GM19193 (cell line): ENCODE measurements around the gene HOXB1.

Source experiments
- POLR2A ChIP-seq: IDR thresholded peaks from 4 replicates; pipeline ENCODE4 v1.6.1; 2011; ENCODE audit not compliant: insufficient read depth, insufficient read length; ENCODE audit errors: extremely low read depth

HOXB1 gene

DNA sequence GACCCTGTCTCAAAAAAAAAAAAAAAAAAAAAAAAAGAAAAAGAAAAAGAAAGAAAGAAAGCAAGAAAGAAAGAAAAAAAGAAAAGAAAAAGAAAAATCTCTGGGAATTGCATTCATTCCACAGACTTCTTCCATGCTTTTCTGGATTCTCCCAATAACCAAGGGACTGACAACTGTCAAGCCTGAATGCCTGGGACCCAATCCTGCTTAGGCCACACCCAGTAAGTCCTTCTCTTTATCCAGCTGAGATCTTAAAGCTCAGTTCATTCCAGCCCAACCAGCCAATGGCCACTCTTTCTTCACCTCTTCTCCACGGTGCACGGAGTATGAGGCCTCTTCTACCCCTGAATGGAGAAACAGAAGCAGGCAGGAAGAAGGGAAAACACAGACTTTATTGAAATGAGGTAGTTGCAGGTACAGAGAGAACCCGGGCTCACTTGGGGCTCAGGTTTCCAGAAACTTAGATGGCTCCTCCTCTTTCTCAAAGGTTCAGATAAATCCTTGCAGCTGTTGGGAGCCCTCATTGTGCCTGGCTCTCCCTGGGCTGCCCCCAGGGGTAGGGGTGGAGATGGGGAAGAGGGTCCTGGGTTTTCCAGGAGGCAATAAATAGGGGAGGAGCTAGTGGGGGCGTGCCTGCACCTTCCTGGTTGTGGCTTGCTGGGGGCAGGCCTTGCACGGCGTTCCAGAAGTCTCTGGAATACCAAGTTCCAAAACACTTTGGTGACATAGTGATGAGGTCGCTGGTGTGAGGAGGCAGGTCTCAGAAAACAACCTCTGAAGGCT is 2.5 kb downstream of the HOXB1 start:
- TF ChIP-seq POLR2A = no peak

DNA sequence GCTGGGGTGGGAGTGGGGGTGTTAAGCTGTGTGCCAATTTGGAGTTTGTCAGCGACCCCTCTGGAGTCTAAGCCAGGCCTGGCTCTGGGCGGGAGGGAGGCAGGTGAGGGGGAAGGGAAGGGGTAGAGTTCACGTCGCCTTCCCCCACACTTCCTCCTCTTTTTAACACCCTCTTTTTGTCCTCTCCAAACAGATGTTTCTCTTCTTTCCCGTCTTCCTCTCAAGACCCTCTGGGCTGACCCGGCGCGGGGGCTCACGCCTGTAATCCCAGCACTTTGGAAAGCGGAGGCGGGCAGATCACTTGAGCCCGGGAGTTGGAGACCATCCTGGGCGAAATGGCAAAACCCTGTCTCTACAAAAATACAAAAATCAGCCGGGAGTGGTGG is 3.3 kb downstream of the HOXB1 start:
- no peak for TF ChIP-seq POLR2A

DNA sequence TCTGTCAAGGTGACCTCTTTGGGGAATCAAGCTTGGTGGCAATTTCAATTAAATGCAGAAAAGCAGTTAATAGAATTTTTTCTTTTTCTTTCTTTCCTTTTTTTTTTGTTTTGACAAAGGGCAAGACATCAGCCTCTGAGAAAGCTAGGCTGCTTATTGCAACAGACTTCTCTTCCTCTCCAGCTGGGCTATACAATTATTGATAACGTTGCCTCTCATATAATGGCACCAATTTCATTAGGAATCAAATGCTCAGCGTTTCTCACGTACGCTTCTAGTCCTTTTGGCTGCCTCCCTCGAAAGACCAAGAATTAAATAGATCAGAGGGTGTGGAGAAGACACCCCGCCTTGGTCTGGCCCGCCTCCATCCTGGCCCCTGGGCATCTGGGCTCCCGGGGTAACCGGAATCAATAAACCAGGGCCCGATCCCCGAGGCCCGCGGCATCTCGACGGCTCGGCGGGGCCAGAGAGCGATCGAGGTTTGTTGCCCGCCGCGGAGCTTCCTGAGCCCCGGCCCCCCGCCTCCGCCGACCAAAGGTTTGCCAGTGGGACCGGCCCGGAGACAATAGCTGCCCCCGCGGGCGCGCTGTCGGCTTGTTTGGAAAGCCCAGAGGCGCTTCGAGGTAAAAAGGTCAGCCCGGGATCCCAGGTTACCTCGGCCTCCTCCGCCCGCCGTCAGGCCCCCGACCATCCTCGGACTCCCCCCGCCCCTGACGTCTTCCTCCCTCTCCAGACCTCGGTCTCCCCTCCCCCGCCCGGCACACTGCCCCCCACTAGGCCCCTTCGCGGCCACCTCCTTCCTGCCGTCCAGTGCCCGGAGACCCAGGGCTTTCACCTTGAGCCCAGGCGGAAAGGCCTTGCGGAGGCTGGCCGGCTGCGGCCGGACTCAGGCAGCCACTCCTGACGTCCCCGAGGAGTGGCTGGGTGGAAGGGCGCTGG is 3.9 kb downstream of the HOXB1 start:
- TF ChIP-seq POLR2A = no peak

DNA sequence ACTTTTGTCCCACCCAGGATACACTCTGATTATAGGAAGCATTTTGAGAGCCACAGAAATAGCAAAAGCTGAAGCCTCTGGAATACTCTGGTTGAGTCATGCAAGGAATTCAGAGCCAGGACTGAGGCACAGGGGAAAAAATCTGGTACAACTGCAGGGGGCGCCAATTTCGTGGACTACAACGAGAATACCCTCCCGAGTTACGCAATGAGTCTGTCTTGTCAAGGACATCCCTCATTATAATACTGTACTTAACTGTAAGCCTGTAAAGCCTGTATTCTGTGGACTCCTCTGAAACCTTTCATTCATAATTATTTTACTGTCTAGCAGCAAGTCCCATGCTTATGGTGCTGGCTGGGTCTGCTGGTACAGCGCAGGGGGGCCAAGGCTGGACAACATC is 7.8 kb downstream of the HOXB1 start:
- TF ChIP-seq POLR2A = no peak

DNA sequence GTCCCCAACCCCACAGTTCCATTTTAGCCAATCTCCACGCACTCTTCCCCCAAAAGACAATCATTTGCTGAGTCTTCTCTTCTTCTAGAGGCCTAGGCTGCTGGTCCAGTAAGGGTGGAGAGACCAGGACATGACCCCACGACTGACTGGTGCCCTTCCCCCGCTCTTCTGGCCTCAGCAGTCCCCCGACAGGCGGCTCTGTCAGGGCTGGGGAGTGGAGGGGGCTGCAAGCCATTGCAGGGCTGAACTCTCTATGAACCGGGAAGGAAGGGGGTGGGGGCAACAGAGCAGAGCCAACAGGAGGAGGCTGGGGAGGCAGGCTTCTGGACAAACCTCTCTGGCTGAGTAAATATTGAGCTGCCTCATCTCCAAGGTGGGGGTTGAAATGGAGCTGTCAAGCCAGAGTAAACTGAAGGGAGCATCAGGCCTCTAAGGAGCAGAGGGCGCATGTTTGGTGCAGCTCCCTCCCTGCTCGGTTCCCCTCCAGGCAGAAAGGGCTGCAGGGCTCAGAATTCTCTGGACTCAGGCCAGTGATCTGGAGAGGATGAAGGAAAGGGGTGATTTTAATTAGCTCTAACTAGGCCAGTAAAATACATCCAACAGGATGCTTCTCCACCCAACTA is 8.7 kb downstream of the HOXB1 start:
- no peak for TF ChIP-seq POLR2A

DNA sequence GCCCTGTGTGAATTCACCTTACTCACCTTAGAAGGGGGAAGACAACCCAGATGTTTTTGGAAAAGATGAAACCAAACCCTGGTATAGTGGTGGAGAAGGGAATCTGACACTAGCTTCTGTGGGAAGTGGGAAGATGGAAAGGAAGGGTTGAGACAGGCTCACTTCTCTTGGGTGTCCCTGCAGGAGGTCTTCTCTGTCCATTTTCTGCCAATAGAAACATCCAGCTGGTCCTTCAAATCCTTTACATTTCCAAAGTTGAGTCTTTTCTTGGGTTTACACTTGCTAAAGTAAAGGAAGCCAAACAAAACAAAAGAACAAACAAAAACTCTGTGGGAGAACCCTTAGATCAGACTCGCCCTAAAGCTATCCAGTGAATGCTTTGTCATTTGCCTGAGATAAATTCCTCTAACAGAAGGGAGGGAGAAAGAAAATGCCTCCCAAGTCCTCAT is 10.2 kb downstream of the HOXB1 start:
- no peak for TF ChIP-seq POLR2A

DNA sequence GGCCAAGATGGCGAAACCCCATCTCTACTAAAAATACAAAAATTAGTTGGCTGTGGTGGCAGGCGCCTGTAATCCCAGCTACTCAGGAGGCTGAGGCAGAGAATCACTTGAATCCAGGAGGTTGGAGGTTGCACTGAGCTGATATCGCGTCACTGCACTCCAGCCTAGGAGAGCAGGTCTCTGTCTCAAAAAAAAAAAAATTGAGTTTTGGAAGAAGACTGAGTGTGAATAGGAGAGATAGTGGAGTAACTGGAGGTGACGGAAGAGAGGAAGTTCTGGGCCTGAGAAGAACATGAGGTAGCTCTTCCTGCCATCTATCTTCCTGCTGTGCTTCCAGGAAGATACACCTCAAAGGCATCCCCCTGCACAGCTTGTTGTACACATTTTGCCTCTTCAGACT is 11.4 kb downstream of the HOXB1 start:
- no peak for TF ChIP-seq POLR2A

DNA sequence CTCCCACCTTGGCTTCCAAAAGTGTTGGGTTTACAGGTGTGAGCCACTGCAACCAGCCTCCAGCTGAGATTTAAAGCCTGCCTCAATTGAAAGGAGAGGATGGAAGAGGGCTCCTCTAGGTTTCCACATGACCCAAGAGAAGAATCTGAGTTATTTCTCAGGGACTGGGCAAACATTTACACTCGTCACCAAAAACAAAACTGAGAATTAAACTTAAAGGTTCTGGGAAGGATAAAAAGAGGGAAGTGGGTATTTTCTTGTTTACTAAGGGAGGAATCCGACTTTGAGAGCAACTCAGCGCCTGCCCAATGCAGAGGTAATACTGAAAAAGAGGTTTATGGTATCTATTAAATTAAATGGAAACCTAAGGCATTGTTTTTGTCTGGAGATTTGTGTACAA is 13.3 kb downstream of the HOXB1 start:
- no peak for TF ChIP-seq POLR2A

DNA sequence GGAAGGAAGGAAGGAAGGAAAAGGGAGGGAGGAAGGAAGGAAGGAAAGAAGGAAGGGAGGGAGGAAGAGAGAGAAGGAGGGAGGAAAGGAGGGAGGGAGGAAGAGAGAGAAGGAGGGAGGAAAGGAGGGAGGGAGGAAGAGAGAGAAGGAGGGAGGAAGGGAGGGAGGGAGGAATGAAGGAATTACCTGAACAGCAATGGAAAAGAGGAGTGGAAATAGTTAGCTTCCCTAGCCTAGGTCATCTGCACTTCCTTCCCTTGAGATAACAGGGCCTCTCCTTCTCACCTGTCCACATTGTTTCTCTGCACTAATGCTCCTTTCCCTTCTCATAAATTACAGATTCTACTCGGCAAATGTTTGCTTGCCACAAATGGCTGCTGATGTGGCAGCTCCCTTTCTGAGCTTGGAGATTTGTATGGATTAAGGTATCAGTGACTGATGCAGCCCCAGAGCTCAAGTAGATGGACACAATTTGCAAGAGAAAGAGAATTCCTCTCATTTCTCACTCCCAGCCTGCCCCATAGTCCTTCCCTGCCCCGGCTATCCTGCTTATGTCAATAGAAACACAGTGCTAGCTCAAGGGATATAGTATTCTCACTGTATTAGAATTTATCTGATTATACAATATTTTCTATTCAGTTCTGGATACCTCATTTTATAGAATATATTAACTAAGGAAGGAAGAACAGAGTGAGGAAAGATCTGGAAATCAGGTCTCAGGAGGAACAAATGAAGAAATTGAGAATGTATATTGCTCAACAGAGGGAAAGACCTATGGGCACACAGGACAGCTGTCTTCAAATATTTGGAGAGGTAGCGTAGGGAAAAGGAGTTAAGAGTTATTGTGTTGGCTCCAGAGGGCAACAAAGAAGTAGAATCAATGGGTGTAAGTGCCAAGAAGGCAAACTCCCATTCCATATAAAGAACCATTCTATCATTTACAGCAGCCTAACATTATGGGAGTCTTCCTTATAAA is 14.6 kb downstream of the HOXB1 start:
- no peak for TF ChIP-seq POLR2A

DNA sequence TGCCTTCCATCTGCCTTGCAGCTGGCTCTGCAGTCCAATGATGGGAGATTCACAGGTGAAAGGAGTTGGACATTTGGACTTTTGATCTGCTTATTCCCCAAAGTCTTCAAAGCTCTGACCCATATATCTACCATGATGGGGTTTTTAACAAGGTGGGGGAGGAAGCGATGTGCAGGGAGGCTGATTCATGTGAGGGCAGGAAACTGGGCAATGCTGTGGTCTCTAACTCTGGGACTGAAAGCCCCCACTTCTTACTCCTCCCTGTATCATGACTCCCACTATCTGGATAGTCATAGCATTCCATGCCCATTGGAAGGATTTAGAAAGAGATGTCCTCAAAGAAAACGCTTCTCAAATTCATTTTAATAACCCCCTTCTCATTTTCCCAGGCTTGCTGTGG is 16.3 kb downstream of the HOXB1 start:
- TF ChIP-seq POLR2A = no peak

DNA sequence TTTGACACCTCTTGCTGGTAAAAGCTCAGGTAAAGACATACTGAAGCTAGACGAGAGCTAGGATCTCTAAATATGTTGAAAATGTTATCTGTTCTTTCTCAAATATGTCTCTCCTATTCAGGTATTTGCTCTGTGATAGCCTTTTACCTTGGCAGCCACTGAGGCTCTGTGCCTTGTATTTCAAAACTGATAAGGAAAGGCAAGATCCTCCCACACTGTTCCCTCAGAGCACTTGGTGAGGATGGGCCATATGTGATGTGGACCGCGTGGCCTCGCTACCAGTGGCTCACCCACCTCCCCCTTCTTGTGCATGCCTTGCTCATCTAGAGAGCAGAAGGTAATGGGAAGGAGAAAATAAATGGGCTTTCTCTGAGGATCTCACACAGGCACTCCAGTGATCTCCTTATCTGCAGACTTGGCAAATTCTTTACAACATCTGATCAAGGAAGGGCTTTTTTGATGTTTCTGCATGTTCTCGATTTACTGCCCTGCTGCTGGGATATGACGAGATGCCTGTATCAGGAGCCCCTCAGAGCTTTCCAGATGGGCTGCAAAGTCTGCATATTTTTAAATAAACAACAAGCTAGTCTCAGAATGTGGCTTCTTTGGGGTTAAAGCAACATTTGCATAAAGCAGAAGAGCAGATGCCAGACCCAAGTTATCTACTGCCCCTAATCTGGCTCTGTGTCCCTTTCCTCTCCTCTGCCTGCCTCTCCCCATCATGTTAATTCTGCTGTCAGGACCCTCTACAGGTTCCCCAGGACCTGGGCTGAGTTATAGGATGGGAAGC is 16.9 kb downstream of the HOXB1 start:
- TF ChIP-seq POLR2A = no peak

DNA sequence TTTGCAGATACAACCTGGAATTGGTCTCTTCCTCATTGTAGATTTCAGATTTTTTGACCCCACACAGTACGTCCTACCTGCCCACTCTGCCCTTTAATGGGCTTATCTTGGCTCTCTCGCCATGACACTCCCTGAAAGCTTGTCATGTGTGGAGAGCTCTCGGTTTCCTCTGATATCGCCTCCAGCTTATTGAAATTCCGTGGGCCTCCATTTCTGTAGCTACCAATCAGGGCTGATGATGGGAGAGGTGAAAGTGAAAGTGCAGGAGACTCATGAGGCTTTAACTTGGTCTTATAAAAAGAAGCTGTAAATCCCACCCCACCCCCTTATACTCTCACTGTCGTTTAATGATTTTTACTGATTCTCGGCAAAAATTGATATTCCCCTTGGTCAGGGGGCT is 17.7 kb downstream of the HOXB1 start:
- no peak for TF ChIP-seq POLR2A

DNA sequence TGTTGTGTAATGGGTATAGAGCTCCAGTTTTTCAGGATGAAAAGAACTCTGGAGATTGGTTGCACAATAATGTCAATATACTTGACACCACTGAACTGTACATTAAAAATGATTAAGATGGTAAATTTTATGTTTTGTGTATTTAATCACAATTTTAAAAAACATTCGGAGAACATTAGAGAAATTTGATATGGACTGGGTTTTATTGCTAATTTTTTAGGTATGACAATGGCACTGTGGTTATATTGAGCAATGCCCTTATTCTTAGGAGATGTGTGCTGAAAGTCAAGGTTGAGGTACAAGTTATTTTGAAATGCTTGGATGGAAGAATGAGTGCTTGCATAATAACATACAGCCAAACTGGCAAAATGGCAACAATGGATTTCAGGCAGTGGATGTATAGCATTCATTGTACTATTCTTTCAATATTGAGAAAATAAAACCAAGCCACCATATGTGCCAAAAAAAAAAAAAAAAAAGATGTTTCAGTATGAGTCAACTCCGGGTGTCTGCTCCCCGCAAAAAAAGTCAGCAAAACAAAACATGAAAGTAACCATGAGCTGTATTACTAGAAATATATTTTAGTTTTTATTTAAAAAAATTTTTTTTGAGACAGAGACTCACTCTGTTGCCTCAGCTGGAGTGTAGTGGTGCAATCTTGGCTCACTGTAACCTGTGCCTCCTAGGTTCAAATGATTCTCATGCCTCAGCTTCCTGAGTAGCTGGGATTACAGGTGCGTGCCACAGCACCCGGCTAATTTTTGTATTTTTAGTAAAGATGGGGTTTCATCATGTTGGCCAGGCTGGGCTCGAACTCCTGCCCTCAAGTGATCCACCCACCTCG is 19.8 kb downstream of the HOXB1 start:
- no peak for TF ChIP-seq POLR2A
